ENCODE results near the gene PRMT3.

The PRMT3 gene

GRCh38 chr11:20387261-20388095, at the start of gene PRMT3:
PRMT3 (plus strand) TSS chr11:20387716; CDS start chr11:20387747, 31 bp downstream.
- TF ChIP-seq GATA2 (IDR thresholded peaks at IDR 0.05; ENCODE audit: low read depth, low read length) (peak; percentile 12; the same call in 1 of the 2 replicates), GATA3 (IDR thresholded peaks at IDR 0.05; ENCODE audit: low read depth, low read length) (no peak)

GRCh38 chr11:20342347-20343141, 45.0 kb upstream of the PRMT3 start:
- no peak for TF ChIP-seq GATA2 (IDR thresholded peaks at IDR 0.05; ENCODE audit: low read depth, low read length)
- no peak for TF ChIP-seq GATA3 (IDR thresholded peaks at IDR 0.05; ENCODE audit: low read depth, low read length)

GRCh38 chr11:20351136-20351535, 36.4 kb upstream of the PRMT3 start:
- TF ChIP-seq GATA2 (IDR thresholded peaks at IDR 0.05; ENCODE audit: low read depth, low read length) (no peak), GATA3 (IDR thresholded peaks at IDR 0.05; ENCODE audit: low read depth, low read length) (no peak)

GRCh38 chr11:20351751-20352262, 35.7 kb upstream of the PRMT3 start:
- TF ChIP-seq GATA2 (IDR thresholded peaks at IDR 0.05; ENCODE audit: low read depth, low read length): no peak
- TF ChIP-seq GATA3 (IDR thresholded peaks at IDR 0.05; ENCODE audit: low read depth, low read length): no peak

- TF ChIP-seq GATA3 (IDR thresholded peaks at IDR 0.05; ENCODE audit: low read depth, low read length): no peak
These were observed 33.6 kb upstream of the PRMT3 start for GRCh38 chr11:20353829-20354434.

GRCh38 chr11:20355221-20356219, 32.0 kb upstream of the PRMT3 start:
- TF ChIP-seq GATA3 (IDR thresholded peaks at IDR 0.05; ENCODE audit: low read depth, low read length) (no peak), GATA2 (IDR thresholded peaks at IDR 0.05; ENCODE audit: low read depth, low read length) (no peak)

- no peak for TF ChIP-seq GATA3 (IDR thresholded peaks at IDR 0.05; ENCODE audit: low read depth, low read length)
- no peak for TF ChIP-seq GATA2 (IDR thresholded peaks at IDR 0.05; ENCODE audit: low read depth, low read length)
These were observed 30.4 kb upstream of the PRMT3 start for GRCh38 chr11:20357150-20357549.

- TF ChIP-seq GATA3 (IDR thresholded peaks at IDR 0.05; ENCODE audit: low read depth, low read length): no peak
These were observed 26.9 kb upstream of the PRMT3 start for GRCh38 chr11:20360650-20361049.

GRCh38 chr11:20362481-20362880, 25.0 kb upstream of the PRMT3 start:
- TF ChIP-seq GATA2 (IDR thresholded peaks at IDR 0.05; ENCODE audit: low read depth, low read length) (no peak), GATA3 (IDR thresholded peaks at IDR 0.05; ENCODE audit: low read depth, low read length) (no peak)

GRCh38 chr11:20363149-20363499, 24.4 kb upstream of the PRMT3 start:
- TF ChIP-seq GATA3 (IDR thresholded peaks at IDR 0.05; ENCODE audit: low read depth, low read length): no peak
- no peak for TF ChIP-seq GATA2 (IDR thresholded peaks at IDR 0.05; ENCODE audit: low read depth, low read length)

GRCh38 chr11:20363500-20364340, 23.8 kb upstream of the PRMT3 start, which contains the start of gene HTATIP2:
HTATIP2 (plus strand) TSS chr11:20363714; CDS start chr11:20364238, 524 bp downstream.
- TF ChIP-seq GATA2 (IDR thresholded peaks at IDR 0.05; ENCODE audit: low read depth, low read length) (no peak), GATA3 (IDR thresholded peaks at IDR 0.05; ENCODE audit: low read depth, low read length) (no peak)

GRCh38 chr11:20364341-20364792, 23.1 kb upstream of the PRMT3 start:
- TF ChIP-seq GATA2 (IDR thresholded peaks at IDR 0.05; ENCODE audit: low read depth, low read length) (no peak), GATA3 (IDR thresholded peaks at IDR 0.05; ENCODE audit: low read depth, low read length) (no peak)

Measured in SH-SY5Y (cell line).